NCI-H146 (cell line): Measurements from ENCODE around the gene SNRNP25.

Experiments
- DNase-seq: peaks from one replicate; lab custom pipeline; 2025; lab: John Stamatoyannopoulos, UW

Gene SNRNP25

DNA sequence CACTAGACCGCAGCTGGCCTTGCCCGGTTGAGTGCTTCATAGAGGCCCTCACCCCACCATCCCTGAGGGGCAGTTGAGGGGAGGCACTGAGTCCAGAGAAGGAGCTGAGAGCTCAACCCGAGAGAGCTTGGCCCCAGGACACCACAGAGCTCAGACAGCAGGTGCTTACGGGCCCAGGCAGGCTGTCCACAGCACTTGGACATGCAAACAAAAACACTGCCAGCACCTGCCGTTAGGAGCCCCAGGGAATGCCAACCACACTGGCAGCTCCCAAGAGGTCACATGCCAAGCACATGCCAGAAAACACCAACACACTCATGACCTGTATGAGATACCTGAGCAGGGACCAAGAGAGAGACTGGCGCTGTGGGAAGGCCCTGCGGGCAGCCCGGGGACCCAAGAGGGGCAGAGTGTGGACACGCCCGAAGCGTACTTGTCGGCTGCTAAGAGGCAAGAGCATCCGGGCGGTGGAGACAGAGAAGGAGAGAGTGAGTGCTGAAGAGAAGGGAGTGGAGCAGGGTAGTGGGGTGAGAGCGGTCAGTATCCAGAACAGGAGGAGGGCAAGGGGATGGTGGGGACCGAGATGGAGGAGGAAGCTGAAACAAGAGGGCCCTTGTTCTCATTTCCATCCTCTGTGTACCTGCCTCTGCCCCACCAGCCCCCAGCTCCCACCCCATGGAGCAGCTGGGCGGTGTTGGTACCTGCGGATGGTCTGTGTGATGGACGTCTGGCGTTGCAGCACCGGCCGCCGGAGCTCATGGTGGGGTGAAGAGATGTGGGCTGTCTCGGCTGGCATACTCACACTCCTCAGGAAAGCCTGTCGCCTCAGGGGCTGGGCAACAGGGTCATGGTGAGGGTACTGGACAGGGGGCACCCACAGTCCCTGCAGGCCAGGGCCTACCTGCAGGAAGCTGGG lies 10.6 kb downstream of the SNRNP25 start:
- DNase-seq = peak; percentile 54

DNA sequence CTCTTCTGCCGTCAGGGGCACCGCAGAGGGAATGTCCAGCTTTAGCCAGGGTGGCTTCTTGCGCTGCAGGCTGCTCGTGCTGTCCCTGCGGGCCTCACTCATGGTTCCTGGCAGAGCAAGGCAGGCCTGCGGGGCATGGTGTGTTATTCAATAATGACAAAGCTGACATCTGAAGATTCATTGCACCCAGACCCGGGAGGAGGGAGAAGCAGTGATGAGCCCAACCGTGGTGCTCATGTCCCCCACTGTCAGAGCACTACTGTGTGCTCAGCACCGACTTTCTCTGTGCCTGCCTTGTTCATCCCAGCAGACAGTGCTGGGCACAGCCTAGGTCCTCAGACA lies 11.3 kb downstream of the SNRNP25 start:
- no peak for DNase-seq

DNA sequence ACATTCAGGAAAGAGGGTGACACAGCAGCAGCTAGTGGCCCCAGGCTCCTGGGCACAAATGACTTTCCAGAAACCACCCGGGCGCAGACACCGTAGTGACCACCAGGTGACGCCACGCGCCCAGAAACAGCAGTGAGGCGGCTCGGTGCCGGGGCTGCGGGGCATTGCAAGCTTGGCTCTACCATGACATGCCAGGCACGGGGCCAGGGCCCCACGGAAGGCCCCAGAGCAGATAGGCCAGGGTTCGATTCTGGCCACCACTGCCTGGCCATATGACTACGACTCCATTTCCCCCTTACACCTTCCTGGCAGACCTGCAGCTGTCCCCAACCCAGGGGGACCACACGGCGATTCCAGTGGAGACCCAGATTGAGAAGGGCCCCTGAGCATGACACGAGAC lies 12.1 kb downstream of the SNRNP25 start:
- DNase-seq = peak; percentile 75

DNA sequence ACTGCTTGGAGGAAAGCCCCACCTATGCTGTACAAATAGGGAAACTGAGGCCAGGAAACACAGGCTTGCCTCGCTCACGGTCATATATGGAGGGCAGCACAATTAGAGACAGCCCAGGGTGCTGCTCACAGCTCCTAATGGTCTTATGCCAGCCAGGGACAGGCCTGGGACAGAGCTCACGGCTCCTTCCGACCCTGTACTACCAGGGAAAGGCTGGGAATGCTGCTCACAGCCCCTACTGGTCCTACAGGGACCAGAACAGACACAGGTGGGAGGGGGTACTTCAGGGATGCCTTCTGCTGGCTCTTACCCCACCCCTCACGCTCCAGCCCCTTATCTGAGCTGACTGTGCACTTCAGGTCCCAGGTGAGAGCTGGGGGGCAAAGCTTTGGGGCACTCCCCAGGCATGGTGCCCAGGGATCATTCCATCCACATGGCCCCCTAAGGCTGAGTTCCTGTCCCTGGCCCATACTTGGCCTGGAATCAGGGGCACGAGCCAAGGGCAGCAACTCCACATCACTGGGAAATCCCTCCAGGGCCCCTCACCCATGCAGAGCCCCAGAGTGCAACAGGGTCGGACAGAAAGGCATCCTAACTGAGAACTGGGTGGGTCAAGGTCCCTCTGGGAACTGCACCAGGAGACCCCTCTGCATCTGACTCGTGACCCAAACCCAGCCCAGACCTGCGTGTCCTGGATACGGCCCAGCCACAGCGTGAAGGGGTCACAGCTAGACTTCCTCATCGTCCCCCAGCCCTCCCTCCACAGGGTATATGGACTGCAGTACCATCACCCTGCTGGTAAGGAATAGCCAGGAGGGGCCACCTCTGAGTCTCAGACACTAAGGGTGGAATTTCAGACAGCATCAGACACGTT lies 12.9 kb downstream of the SNRNP25 start:
- no peak for DNase-seq

DNA sequence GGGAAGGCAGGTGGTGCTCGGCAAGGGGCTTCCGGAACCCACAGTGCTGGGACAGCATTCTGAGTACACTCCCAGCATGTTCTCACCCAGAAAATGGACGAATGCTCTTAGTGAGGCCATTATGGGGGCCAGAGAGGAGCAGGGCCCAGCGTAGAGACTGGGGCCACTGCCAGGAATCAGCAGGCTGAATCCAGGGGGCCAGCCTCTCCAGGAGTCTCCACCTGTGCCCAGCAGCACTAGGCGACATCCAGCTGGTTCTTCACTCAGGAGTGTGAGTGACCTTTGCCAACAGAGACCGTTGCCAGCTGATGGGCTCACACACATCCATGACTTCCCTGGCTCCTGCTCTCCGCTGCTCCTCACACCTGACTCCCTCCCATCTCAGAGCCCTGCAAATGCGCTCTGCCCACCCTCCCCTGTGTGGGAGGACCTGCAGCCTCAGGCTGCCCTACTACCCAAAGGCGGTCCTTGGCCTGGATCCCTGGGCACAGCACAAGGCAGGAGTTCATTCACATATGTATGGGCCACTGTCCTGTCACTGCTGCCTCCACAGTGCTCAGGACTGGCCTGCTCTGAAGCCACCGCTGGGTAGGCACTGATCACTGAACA lies 13.7 kb downstream of the SNRNP25 start:
- DNase-seq = peak; percentile 61

DNA sequence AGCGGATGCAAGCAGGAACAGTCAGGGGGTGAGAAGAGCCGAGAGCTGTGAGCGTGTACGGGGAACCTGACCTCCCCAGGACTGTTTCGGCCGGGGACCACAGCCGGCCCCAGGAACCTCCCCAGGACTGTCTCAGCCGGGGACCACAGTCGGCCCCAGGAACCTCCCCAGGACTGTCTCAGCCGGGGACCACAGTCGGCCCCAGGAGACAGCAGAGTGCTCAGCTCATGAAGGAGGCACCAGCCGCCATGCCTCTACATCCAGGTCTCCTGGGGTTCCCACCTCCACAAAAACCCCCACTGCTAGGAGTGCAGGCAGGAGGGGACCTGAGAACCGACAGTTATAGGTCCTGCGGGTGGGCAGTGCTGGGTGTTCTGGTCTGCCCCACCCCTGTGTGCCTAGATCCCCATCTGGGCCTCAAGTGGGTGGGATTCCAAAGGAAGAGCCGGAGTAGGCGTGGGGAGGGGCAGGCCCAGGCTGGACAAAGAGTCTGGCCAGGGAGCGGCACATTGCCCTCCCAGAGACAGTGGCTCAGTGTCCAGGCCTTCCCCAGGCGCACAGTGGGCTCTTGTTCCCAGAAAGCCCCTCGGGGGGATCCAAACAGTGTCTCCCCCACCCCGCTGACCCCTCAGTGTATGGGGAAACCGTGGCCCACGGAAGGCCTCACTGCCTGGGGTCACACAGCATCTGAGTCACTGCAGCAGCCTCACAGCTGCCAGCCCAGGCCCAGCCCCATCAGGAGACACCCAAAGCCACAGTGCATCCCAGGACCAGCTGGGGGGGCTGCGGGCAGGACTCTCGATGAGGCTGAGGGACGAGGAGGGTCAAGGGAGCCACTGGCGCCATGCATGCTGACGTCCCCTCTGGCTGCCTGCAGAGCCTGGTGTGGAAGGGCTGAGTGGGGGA lies 14.5 kb downstream of the SNRNP25 start:
- DNase-seq = no peak

DNA sequence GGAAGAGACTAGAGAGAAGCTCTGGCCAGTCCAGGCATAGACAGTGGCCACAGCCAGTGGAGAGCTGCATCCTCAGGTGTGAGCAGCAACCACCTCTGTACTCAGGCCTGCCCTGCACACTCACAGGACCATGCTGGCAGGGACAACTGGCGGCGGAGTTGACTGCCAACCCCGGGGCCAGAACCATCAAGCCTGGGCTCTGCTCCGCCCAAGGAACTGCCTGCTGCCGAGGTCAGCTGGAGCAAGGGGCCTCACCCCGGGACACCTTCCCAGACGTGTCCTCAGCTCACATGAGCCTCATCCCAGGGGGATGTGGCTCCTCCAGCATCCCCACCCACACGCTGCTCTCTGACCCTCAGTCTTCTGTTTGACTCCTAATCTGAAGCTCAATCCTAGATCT lies 15.6 kb downstream of the SNRNP25 start:
- DNase-seq = no peak

DNA sequence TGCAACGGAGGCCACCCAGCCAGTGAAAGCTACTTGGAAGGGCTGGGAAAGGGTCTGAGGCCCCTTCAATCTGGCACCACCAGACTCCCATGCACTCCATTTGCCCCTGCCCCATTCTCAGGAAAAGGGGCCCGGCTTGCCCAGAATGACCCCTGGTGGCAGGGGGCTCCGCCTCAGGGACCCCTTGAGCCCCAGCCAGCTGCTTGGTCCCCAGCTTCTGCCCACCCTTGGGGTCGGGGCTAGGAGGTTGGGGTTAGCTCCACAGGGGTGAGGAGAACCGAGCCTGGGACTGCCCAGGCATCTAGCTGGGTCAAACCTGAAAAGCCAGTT lies 17.5 kb downstream of the SNRNP25 start:
- no peak for DNase-seq

DNA sequence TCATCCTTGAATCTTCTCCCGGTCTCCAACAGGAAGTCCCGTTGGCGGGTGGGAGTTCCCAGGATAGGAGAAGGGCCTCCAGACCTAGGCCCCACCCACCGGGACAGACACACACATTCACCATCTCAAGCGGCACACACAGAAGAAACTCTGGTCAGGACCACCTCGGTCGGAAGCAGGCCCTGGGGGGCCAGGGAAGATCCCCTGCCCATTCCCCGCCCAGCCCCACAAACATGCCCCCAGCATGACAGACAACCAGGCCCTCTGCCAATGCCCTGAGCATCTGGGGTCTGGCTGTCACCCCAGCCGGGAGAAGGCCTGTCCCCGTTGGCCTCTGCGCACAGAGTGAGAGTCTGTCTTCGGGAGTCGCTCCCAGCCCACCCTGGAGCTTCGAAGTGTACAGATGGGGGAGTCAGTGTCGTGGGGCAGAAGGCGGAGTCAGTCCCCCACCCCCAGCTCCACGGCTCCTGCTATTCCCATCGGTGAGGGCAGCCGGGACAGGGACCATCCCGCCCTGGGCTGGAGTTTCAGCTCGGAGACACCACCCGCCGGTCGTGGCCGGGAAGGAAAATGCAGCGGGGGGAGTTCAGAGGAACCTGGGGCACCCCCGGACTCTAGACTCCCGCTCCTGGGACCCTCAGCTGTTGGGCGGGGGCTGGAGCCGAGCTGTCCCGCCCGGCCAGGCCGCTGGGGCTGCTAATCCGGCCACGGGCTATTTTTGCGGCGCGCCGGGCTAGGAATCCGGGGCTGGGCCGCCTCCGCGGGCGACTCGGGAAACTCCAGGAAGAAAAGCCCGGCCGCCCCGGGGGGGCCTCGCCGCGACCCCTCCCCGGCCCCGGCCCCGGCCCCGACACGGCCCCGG lies 18.1 kb downstream of the SNRNP25 start:
- peak; percentile 17 for DNase-seq

DNA sequence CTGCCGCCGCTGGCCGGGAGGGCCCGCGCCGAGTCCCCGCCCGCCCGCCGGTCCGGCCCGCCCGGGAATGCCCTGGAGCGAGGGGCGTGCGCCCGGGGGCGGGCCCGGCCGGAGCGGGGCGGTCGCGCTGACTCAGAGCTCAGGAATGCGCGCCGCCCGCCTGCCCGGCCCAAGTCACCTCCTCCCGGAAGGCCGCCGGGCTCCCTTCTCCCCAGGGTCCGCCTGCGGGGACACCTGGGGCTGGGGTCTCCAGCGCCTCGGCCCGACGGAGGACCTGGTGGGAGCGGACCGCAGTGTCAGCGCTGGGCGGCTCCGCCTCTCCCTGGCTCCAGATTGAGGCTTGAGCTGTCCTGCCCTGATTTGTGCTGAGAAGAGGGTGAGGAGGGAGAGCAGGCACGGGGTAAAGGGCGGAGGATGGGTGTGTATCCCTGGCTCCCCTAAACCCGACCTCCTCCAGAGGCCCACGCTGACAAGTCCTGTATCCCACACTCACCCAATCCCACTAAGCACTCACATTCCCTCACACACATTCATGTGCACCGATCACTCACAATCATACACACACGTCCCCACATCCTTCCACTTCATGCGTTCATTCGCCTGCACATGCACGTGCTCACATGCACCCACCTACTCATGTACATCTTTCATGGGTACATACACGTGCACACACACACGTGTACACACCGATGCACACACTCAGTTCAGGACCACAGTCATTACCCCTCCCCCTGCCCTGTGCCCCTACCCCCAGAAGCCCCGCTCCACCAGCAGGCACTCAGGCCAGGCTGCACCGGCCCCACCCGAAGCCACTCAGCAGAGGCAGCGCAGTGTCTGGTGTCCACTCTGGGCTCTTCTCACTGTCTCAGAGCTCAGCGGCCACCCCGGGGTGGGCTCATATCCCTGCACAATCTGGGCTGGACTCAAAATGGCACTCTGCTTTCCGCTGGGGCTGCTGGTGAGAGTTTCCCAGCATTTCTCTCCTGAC lies 19.2 kb downstream of the SNRNP25 start, which contains the start of gene RHBDF1:
TSS of gene RHBDF1 (minus strand) at position 71 of the 988 bp plus-strand sequence. CDS start 7,616 bp downstream, outside the sequence.
- peak; percentile 37 for DNase-seq

DNA sequence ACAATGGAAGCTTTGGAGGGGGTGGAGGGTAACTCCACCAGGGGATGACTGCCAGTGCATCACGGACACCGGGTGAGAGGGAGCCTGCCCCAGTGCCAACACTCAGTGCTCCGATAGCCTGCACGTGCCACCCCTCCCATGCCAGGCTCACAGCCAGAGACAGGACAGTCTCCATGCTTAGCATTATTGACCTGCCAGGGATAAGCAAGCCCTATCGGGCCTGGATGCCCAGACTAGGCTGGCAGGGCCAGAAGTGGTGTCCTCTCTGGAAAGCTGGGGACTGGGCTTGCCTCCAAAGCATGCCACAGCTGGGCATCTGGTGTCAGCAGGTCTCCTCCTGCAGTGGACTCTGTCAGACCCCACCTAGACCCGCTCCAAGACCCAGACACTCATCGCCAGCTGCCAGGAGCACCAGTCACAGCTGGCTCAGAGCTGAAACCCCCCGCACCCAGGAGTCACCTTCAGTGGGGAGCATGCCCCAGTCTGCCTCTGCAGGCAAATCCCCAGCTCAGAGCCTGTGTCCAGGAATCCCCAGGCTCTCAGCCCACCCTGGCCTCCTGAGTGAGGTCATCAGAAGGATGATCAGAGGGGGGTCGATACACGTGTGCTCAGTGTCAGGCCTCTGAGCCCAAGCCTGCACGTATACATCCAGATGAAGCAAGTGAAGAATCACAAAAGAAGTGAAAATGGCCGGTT lies 20.6 kb downstream of the SNRNP25 start:
- no peak for DNase-seq

DNA sequence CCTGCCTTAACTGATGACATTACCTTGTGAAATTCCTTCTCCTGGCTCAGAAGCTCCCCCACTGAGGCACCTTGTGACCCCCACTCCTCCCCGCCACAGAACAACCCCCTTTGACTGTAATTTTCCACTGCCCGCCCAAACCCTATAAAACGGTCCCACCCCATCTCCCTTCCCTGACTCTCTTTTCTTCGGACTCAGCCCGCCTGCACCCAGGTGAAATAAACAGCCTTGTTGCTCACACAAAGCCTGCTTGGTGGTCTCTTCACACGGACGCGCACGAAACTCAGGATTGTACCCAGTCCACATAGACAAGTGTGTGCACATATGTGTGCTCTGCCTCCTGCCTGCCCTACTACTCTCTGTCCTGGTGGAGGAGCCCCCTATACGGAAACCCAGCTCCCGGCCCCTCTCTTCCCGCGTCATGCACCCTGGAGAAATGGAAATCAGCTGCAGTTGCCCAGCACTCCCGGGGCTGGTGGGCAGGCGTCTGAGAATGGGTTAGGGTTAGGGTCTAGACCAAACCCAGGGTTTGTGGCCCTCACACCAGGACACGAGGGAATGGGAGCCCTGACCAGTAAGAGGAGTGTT lies 21.2 kb downstream of the SNRNP25 start:
- no peak for DNase-seq

DNA sequence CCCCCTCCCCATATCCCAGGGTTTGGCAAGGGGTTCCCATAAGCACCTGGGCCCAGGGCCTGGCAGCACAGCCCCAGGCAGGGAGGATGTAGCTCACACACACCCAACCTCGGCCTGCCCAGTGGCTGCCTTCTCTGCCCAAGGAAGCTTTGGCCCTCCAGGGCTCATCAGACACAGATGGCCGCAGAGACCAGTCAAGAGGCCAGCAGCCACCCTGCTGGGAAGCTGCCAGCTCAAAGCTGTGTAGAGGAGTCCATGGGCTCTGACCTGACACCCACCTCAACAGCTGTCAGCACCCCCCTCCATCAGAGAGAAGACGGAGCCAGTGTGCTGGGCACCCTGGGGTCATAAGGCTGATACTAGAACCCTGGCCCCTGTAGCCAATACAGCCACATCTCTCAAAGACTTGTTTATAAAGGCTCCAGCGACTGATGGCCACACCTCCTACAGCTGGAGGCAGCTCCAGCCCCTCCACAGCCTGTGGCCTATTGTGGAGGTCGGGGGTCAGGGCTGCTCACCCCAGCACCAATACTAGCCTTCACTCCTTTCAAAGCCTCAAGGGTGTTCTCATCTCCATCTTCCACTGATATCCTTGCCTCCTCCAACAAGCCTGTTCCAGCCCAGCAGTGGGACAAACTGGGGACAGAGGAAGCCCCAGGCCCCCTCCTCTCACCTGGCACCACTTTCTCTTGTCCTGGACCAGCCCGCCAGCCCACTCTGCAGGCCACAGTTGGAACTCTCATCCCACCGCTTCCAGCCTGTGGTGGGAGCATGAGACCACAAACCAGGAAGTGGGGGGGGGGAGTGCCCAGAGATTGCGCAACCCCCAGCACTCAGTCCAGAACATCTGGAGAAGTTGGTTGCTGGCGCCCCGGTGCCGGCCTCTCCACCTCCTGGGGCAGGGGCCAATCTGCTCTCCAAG lies 22.2 kb downstream of the SNRNP25 start:
- no peak for DNase-seq

DNA sequence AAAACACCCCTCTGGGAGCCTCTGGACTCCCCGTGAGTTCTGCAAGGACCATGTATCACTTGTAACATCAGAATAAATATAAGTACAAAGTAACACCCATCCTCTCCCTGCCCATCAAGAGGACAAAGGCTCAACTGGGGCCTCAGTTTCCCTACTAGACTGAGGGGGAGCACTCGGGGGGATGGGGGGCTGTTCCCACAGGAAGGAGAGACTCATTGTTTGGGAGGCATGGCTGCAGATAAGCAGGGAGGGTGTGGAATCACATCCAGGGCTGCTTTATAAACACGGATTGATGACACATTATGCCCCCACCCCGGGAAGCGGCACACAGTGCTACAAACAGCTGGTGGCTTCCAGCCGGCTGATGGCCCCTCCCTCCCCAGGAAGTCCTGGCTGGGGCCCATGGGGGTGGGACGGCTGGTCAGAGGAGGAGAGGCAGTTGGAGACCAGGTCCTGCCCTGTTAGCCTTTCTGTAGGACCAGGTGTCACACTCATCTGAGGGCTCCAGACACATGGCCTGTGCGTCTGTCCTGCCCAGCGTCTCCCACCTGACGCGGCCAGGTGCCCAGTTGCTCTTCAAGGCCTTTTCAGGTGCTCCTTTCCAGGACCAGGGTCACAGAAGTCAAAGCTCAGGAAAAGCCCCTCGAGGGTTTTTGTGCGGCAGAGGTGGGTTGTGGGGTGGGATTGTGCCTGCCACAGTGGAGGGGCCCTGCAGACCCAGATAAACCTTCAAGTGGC lies 23.1 kb downstream of the SNRNP25 start:
- DNase-seq = peak; percentile 83

DNA sequence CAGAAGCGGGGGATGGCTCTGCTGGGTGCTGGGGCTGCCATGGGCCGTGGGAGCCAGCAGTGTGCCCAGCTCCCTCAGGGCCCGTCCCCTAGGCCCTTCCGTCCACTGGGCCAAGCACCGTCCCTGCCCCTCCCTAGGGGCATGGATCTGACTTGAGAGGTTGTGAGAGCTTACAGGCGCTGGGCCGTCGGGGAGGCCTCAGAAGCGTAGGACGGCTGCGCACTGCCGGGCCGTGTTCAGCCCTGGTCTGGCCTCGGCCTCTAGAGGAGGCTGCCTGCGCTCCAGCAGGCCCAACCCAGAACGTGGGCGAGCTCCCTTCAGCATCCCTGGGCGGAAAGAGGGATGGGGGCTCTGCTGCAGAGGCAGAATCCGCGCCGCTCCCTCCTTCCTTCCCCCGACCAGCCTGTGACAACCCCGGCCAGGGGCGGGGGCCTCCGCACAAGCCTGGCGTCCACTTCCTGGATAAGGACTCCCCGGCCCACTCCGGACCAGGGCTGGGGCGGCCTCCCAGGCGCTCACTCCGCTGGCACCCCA lies 23.7 kb downstream of the SNRNP25 start:
- DNase-seq = peak; percentile 77

DNA sequence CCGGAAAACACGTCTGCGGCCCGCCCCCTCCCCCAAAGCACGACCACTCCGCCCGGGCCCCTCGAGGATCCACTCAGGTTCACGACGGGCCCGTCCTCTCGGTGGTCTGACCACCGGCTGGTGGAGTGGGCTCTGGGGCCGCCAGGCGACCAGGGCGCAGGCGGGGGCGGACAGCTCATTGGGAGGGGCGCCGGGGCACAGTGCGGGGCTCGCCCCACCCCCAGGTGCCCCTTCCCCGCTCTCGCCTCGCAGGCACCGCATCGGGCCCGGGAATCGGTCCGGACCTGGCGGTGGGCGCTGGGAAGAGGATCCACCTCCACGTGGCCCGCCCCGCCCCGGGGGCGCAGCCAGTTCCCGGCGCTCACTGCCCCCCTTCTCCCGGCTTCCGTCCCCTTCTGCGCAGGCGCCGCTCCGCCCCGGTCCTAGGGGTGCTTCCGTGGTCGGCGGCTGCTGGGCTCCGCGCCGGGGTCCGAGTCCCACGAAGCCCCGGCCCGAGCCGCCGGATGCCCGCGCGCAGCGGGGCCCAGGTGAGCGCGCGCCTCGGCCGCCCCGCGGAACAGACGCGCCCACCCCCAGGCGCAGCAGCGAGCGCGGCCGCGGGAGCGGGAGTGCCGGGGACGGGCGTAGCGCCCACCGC lies 24.3 kb downstream of the SNRNP25 start, which contains the start of gene MPG:
TSS of gene MPG (plus strand) at position 419 of the 637 bp plus-strand sequence. CDS start at position 504, 85 bp downstream.
- DNase-seq = peak; percentile 91
